WTC11 (cell line): ENCODE results near the gene SLC2A14.

Source experiments
- CREM ChIP-seq: sonication (generic); formaldehyde crosslinking; IDR thresholded peaks from 2 replicates; pipeline ENCODE4 v1.8.1; 2022; ENCODE audit warnings: mild to moderate bottlenecking, missing genetic modification reagents, moderate library complexity
- TF ChIP-seq, protein P1 (sequence below): fragments of 200-600 bp; IDR thresholded peaks from 2 replicates; pipeline ENCODE4 v1.8.0; 2022; ENCODE audit warnings: antibody characterized with exemption
- TF ChIP-seq, protein P2 (sequence below): sonication (generic); formaldehyde crosslinking; IDR thresholded peaks from 2 replicates; pipeline ENCODE4 v1.8.1; 2022; ENCODE audit warnings: mild to moderate bottlenecking, missing genetic modification reagents, moderate library complexity, borderline replicate concordance
- TF ChIP-seq, protein P3 (sequence below): sonication (generic); formaldehyde crosslinking; IDR thresholded peaks from 2 replicates; pipeline ENCODE4 v1.8.1; 2023; ENCODE audit warnings: mild to moderate bottlenecking, missing genetic modification reagents, moderate library complexity

DNA sequence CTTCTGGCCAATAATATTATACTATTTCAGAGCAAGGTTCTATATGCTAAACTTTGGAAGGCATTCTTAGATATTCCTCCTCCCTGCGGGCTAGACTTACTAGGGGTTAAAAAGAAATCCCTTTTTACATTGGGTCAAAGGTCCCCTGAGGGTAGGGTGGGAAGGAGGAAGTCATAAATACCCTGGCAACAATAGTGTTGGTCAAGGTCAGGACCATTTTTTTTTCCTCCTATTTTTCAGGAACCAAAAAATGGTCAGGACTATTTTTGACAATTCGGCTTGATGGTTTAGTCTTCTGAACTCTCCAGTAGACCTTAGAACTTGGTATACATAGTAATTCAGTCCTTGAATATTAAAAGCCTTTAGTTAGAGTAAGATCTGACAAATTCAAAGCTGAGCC, 88.0 kb downstream of the SLC2A14 start:
- TF ChIP-seq, protein P1, sequence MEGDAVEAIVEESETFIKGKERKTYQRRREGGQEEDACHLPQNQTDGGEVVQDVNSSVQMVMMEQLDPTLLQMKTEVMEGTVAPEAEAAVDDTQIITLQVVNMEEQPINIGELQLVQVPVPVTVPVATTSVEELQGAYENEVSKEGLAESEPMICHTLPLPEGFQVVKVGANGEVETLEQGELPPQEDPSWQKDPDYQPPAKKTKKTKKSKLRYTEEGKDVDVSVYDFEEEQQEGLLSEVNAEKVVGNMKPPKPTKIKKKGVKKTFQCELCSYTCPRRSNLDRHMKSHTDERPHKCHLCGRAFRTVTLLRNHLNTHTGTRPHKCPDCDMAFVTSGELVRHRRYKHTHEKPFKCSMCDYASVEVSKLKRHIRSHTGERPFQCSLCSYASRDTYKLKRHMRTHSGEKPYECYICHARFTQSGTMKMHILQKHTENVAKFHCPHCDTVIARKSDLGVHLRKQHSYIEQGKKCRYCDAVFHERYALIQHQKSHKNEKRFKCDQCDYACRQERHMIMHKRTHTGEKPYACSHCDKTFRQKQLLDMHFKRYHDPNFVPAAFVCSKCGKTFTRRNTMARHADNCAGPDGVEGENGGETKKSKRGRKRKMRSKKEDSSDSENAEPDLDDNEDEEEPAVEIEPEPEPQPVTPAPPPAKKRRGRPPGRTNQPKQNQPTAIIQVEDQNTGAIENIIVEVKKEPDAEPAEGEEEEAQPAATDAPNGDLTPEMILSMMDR, result no peak
- no peak for TF ChIP-seq CREM (CRISPR knock-in tag)
- TF ChIP-seq, protein P2, sequence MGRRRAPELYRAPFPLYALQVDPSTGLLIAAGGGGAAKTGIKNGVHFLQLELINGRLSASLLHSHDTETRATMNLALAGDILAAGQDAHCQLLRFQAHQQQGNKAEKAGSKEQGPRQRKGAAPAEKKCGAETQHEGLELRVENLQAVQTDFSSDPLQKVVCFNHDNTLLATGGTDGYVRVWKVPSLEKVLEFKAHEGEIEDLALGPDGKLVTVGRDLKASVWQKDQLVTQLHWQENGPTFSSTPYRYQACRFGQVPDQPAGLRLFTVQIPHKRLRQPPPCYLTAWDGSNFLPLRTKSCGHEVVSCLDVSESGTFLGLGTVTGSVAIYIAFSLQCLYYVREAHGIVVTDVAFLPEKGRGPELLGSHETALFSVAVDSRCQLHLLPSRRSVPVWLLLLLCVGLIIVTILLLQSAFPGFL (CRISPR knock-in tag), result no peak
- TF ChIP-seq, protein P3, sequence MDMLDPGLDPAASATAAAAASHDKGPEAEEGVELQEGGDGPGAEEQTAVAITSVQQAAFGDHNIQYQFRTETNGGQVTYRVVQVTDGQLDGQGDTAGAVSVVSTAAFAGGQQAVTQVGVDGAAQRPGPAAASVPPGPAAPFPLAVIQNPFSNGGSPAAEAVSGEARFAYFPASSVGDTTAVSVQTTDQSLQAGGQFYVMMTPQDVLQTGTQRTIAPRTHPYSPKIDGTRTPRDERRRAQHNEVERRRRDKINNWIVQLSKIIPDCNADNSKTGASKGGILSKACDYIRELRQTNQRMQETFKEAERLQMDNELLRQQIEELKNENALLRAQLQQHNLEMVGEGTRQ (CRISPR knock-in tag), result no peak
